ENCODE data around the gene ZDHHC19. TPM values are rescaled to one million over a fixed set of nuclear protein-coding genes. Genes with fewer than 3 reads are reported as not detected.

The ZDHHC19 gene
- total RNA-seq, 2 donors from 2014 or later = not detected

DNA sequence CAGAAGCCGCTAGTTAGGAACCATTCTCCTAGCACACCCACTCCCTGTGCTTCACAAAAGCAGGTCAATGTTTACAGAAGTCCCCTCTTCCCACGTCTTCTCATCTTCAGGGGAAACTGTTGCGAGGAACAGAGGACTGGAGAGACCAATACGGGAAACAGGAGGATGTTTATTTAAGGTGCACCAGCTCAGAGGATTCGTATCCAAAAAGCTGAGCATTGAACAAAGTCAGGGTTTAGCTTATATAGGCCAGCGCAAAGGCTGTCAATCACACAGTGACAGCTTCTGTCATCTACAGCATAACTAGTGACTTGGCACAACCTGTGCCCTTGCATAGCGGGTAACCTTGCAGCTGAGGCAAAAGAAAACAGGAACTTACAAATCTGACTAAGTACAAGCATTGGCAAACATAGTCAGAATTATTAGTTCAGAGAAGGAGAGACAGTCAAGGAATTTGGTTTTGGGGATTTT is 61.3 kb downstream of the ZDHHC19 start:
- Histone ChIP-seq H3K36me3 (no peaks in the 10 kb centered on the region), H3K27me3 (no peaks in the 10 kb centered on the region), H3K4me1 (no peaks in the 10 kb centered on the region), H3K9ac (ENCODE audit: low read depth in 2 of 2, low read length in 2 of 2) (no peak overlapping the region), H3K9me3 (no peaks in the 10 kb centered on the region), H3K4me3 (no peak overlapping the region), H3K27ac (no peak overlapping the region)
- TF ChIP-seq, protein P1, sequence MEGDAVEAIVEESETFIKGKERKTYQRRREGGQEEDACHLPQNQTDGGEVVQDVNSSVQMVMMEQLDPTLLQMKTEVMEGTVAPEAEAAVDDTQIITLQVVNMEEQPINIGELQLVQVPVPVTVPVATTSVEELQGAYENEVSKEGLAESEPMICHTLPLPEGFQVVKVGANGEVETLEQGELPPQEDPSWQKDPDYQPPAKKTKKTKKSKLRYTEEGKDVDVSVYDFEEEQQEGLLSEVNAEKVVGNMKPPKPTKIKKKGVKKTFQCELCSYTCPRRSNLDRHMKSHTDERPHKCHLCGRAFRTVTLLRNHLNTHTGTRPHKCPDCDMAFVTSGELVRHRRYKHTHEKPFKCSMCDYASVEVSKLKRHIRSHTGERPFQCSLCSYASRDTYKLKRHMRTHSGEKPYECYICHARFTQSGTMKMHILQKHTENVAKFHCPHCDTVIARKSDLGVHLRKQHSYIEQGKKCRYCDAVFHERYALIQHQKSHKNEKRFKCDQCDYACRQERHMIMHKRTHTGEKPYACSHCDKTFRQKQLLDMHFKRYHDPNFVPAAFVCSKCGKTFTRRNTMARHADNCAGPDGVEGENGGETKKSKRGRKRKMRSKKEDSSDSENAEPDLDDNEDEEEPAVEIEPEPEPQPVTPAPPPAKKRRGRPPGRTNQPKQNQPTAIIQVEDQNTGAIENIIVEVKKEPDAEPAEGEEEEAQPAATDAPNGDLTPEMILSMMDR (IDR thresholded peaks at IDR 0.05) = no peak
- intact Hi-C loops (cut with DNase I) = no loop called here
- DNase-seq = no peak

- no peak overlapping the region for H3K27ac ChIP-seq
- no peak overlapping the region for H3K4me3 ChIP-seq
- no peak for DNase-seq
- H3K9me3 ChIP-seq = no peaks in the 10 kb centered on the region
- no peaks in the 10 kb centered on the region for H3K27me3 ChIP-seq
- no peaks in the 10 kb centered on the region for H3K36me3 ChIP-seq
- TF ChIP-seq, protein P1 (IDR thresholded peaks at IDR 0.05) = no peak
- intact Hi-C loops (cut with DNase I) = no loop called here
- no peaks in the 10 kb centered on the region for H3K4me1 ChIP-seq
- H3K9ac ChIP-seq (ENCODE audit: low read depth in 2 of 2, low read length in 2 of 2) = no peak overlapping the region
These were observed 61.8 kb downstream of the ZDHHC19 start for GRCh38 chr3:196149375-196149774.

Other genes starting within 250 kb of the ZDHHC19 start
- gene TFRC, start 129.3 kb downstream of the ZDHHC19 start, total RNA-seq = 100 to 1,000 TPM; 132 to 282 TPM
- gene SLC51A, start 5.1 kb upstream of the ZDHHC19 start, total RNA-seq = 10 to 100 TPM in 1 of 2 donors, 1 to 10 TPM in 1; 2.1 to 65.1 TPM
- 10 to 100 TPM; 56.1 to 61.5 TPM for gene PCYT1A, start 76.3 kb upstream of the ZDHHC19 start, total RNA-seq
- gene DYNLT2B, start 106.8 kb upstream of the ZDHHC19 start, total RNA-seq = 1 to 10 TPM; 4.0 to 7.6 TPM
- gene TM4SF19, start 127.0 kb upstream of the ZDHHC19 start, total RNA-seq = under 1 TPM in 1 of 2 donors, not detected in 1; 0.88 TPM
- 10 to 100 TPM; 28.8 to 45.4 TPM for gene UBXN7, start 221.0 kb upstream of the ZDHHC19 start, total RNA-seq